Endometrium (tissue), 2 donors: ENCODE measurements around the gene APOL1.
"Not testable (repeated sequence)": the region's sequence is repeated elsewhere in the genome, so short reads cannot be mapped to it uniquely, and the experiment has no call there.

Experiments
- FAIRE-seq: peaks from 2 replicates; lab custom pipeline; 2012; peaks lifted over from hg19 to GRCh38; lab: Jason Lieb, UNC
- donor health status: control.
- donor health status: control.

APOL1 gene, protein sequence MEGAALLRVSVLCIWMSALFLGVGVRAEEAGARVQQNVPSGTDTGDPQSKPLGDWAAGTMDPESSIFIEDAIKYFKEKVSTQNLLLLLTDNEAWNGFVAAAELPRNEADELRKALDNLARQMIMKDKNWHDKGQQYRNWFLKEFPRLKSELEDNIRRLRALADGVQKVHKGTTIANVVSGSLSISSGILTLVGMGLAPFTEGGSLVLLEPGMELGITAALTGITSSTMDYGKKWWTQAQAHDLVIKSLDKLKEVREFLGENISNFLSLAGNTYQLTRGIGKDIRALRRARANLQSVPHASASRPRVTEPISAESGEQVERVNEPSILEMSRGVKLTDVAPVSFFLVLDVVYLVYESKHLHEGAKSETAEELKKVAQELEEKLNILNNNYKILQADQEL

DNA sequence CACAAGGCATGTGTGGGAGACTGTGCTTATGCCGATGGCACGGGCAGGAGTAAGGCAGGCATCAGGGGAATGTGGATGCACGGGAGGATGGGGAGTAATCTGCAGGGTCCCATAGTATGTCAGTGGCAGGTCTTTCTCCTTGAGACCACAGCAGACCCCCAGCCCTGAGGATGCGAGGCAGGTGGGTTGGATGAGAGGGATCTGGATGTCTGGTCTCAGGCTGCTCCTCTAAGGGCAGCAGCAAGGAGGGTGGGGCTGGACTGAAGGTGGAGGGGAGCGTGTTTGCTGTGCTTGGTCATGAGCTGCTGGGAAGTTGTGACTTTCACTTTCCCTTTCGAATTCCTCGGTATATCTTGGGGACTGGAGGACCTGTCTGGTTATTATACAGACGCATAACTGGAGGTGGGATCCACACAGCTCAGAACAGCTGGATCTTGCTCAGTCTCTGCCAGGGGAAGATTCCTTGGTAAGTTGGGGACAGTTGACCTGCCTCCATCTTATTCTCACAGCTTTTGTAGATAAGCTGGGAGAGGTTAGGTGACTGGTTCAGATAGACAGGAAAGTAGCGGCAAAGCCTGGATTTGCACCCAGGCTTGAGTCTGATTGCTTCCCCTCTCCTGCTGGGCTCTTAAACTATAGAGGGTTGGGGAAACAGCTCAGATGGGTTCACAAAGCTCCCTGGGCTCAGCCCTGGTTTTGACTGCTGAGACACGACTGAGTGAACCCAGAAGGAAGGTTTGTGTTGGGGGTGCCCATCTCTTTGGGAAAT is at the start of gene APOL1:
Gene APOL1, plus strand, starts transcription at position 380 of the 769 bp plus-strand sequence. CDS start 1,823 bp downstream, outside the sequence.
- FAIRE-seq: no peak

- FAIRE-seq: not testable (repeated sequence)
Observed at GRCh38 chr22:36203441-36203840, 49.5 kb upstream of the APOL1 start.

DNA sequence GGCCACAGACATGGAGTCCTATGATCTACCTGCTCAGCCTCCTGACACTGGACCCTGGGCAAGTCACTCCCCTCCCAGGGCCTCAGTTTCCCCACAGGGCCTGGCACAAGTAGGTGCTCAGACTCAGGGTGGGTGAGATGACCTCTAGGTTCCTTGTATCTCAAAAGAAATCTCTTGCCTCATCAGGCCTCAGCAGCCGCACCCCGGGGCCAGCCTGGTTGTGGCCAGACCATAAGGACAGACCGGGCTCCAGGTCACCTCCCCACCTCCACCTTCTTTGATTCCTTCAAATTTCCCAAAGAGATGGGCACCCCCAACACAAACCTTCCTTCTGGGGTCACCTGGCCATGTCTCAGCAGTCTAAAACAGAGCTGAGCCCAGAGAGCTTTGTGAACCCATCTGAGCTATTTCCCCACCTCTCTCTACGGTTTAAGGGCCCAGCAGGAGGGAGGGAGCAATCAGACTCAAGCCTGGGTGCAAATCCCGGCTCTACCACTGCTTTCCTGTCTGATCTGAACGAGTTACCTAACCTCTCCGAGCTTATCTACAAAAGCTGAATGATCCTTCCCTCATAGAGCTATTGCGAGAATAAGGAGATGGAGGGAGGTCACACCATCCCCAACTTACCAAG is 48.8 kb upstream of the APOL1 start:
- no peak for FAIRE-seq

GRCh38 chr22:36204632-36205015 is 48.3 kb upstream of the APOL1 start:
- FAIRE-seq: no peak

DNA sequence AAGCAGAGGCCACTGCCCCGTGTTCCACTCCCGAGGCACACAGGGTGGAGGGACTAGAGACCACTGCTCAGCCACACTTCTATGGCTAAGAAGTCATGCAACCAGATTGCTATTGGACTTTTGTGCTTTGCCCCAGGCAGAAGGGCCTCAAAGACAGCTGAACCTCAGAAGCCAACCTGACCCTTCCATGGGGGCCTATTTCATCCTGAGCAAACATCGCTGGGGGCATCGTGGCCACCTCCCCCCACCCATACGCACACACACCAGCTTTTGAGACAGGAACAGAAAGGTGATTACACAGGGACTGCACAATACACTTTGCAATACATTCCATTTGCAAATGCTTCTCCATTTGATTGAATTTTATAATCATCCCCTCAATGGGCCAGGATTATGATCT is 47.4 kb upstream of the APOL1 start:
- FAIRE-seq: not testable (repeated sequence)

DNA sequence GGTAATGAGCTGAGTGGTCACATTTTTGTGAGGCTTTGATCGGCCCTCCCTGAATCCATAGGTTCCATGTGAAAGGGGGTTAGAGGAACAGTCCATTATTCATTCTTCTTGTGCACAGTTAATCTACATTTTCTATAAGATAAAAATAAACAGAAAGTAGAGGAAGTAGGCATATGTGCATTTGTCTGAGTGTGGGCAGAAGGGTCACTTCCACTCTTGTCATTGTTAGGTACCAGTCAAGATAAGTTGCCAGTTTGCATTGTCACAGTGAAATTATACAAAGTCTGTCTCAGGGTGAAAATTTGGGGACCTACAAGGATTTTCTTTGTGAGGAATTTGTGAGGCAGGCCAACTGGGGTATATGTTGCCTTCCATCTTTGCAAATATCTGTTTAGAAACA is 46.7 kb upstream of the APOL1 start:
- FAIRE-seq: no peak

DNA sequence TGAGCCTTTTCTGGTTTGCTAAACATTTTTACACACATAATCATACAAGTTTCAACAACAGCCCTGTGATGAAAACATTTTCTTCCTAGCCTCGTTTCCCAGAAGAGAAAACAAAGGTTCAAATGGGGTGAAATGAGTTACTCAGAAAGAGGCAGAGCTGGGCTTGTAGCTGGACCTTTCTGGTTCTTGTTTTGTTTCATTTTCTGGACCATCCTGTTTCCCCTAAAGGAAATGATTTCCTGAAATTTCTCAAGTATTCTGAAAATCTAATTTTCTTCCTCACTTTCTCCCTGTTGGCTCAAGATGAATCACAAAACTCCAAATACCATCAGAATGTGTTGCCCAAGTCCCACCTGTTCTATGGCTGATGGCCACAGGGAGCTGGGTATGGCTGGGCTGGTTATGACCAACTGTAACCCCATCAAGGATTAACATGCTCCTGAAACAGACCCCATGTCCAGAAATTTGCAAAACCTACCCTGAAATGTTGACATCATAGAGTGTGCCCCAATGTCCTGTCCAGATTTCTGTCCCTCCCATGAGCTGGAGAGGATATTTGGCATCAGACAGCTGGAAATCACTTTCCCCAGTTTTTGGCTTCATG is 44.7 kb upstream of the APOL1 start:
- no peak for FAIRE-seq

DNA sequence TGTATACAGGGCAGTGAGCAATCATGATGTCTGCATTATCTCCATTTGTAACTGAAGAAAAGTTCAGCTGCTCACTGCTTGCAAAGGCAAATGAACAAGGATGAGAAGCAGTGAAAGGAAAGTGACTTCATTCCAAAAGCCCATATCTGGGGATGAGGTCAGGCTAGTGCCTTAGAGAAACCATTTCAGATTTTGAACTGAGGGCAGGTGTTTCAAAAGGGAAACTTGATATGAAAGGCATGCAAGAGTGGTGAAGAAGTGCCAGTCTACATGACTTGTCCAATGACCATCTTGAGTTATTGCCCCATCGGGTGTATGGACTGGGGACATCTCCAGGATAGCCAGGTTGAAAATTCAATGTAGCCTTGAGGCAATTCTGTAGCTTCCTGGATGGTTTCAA is 44.0 kb upstream of the APOL1 start:
- FAIRE-seq: no peak

DNA sequence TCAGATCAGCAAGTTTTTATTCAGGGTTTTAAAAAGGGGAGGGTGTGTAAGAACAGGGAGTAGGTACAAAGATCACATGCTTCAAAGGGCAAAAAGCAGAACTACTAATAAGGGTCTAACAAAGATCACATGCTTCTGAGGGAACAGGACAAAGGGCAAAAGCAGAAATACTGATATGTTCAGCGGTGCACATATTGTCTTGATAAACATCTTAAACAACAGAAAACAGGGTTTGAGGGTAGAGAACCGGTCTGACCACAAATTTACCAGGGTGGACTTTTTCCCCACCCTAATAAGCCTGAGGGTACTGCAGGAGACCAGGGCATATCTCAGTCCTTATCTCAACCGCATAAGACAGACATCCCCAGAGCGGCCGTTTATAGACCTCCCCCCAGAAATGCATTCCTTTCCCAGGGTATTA is 43.4 kb upstream of the APOL1 start:
- not testable (repeated sequence) for FAIRE-seq

DNA sequence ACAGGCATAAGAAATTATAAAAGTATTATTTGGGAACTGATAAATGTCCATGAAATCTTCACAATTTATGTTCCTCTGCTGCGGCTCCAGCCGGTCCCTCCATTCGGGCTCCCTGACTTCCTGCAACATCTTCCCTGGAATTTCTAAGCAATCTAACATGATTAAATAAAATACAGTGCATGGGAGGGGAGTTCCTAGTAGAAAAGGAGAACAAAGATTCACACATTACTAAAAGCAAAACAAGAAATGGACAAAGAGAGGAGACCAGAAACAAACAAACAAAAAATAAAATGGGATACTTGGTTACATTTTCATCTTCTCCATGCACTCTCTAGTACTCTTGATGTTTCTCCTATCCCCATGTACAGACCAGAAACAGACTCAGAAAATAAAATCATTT is 42.7 kb upstream of the APOL1 start:
- no peak for FAIRE-seq

DNA sequence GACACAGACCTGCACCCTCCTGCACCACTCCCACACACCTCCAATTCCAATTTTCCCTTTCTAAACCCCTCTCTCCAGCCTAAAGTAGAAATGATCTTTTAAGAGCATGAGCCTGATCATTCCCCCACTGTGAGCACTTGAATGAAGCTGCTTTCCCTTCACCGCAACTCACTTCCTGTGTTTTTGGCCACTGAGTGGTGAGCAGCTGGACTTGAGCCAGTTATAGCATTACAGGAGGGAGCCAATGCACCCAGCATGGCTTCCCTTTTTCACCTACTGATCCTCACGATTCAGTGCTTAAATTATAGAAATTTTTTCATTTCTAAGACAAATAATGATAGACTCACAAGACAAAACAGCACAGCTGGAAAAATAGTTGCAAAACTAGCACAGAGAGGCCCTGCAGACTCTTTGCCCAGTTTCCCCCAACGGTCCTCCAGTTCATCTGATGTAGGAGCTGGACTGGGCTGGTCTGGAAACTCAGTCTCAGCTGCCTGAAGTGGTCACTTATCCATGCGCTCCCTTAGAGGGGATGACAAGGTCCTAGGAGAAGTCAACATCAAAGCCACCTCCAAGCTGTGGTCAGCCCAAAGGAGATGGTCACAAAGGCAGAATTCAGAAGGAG is 41.6 kb upstream of the APOL1 start:
- FAIRE-seq: no peak

- FAIRE-seq: no peak
Observed at GRCh38 chr22:36212901-36213300, 40.0 kb upstream of the APOL1 start.

DNA sequence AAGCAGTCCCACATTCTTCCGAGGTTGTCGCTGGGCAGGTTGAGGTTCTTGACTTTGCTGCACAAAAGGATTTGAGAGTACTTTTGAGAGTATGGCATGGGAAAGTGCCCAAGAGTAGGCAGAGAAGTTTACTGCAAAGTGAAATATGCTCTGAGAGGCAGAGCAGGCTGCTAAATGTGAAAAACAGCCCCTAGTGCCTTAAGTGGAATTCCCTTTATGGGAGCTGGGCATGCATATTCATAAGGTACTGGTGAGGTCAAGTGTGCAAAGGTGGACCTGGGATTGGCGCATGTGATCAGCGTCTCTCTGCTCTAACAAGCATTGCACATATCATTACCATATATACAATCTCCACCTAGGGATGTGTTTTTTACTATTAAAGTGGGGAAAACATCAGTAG is 39.3 kb upstream of the APOL1 start:
- no peak for FAIRE-seq

DNA sequence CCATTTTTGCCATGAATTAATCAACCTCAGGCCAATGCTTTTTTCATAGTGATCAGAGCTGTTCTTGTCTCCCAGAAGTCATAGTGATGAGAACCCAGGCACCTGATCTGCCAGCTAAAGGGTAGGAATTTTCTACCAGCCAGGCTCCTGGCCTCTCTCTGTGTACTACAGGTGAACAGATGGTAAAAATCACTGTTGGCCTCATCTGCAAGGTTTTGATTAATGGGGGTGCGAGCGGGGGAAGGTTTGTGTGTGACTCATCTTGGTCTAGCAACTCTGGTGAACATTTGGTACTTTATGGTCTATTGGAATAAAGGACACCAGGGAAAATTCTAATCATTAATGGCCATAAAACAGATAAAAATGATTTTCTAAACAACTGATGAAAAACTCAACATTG is 37.0 kb upstream of the APOL1 start:
- no peak for FAIRE-seq

DNA sequence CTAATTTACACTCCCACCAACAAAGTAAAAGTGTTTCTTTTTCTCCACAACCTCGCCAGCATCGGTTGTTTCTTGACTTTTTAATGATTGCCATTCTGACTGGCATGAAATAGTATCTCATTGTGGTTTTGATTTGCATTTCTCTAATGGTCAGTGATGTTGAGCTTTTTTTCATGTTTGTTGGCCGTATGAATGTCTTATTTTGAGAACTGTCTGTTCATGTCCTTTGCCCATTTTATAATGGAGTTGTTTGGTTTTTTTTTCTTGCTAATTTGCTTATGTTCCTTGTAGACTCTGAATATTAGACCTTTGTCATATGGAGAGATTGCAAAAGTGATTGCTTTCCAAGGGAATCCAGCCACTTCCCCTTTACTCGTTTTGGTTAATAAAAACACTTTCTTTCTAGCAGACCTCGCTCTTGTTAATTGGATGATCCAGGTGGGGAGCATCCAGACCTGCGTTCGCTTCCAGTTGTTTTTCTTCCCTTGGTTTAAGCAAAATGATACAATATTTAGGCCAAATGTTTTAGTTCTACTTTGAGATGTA is 34.2 kb upstream of the APOL1 start:
- FAIRE-seq: no peak

- no peak for FAIRE-seq
Observed at GRCh38 chr22:36220451-36220921, 32.4 kb upstream of the APOL1 start.

- FAIRE-seq: no peak
Observed at GRCh38 chr22:36221799-36222751, 30.9 kb upstream of the APOL1 start.

DNA sequence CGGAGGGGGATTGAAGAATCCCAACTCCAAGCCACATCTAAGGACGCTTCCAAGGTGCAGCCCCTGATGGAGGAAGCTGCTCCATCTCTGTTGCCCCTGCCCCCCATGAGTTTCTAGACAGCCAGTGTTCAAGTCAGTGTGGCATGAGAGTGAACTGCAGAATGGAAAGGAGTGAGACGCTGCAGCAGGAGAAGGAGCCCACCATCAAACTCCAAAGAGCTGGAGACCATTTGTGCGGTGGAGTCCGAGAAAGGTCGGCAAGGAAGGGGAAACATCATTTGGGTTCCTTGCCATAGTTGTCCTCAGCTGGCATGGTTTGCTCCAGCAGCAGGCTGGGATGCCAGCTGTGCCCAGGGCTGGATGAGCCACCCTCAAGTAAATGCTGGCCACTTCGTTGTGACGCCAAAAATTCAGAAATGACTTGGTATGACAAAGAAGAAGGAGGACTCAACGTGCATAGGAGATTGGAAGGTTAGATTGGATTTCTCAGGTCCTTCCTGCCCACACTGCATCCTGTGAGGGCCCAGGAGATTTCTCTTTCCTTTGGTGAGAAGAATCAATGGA is 30.0 kb upstream of the APOL1 start:
- FAIRE-seq: no peak

DNA sequence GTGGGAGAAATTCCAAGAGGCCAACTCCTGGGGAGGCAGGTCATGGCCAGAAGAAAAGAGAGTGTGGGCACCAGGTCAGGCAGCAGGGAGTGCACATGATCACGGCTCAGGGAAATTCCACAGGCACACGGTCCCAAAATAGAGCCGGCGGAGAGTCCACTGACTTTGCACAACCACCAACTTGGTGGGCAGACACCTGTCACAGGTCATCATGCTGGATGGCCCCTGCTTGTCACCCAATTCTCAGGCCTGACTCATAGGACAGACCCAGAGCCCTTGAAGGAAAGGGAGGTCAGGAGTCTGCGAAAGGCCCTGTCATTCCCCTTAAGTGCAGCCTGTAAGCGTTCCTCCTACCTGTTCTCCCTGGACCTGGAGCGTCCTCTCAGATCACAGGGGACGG is 29.4 kb upstream of the APOL1 start:
- no peak for FAIRE-seq

- no peak for FAIRE-seq
Observed at GRCh38 chr22:36224245-36224644, 28.7 kb upstream of the APOL1 start.
